Breast epithelium (tissue), 4 donors: ENCODE measurements around the gene MYDGF. TPM values are rescaled to one million over a fixed set of nuclear protein-coding genes. Genes with fewer than 3 reads are reported as not detected.

Source experiments
- DNase-seq, 2 donors: peaks; one replicate each; pipeline ENCODE4 v3.0.0-alpha.2; 2019; ENCODE audit warnings: low spot score in 2 of 2
- H3K27ac ChIP-seq, 2 donors: fragments of 200-600 bp; sonication (generic) in 1 of 2; one replicate each; pipeline ENCODE4 v1.5.1; 2016 to 2019; ENCODE audit warnings: mild to moderate bottlenecking in 1 of 2
- H3K27me3 ChIP-seq, 2 donors: fragments of 200-600 bp; sonication (generic) in 1 of 2; one replicate each; pipeline versions ENCODE4 v1.5.1 to v1.6.0; 2017 to 2019; ENCODE audit warnings: control low read depth in 1 of 2, mild to moderate bottlenecking in 1 of 2
- H3K36me3 ChIP-seq: fragments of 200-600 bp; one replicate; pipeline ENCODE4 v1.5.1; 2019
- H3K4me1 ChIP-seq, 2 donors: fragments of 200-600 bp; sonication (generic); one replicate each; pipeline ENCODE4 v1.5.1; 2016 to 2019; ENCODE audit warnings: control low read depth in 1 of 2
- H3K4me3 ChIP-seq, 3 donors: fragments of 200-600 bp; sonication (generic); 1 replicate in 2 of 3; 2 replicates in 1 of 3; pipeline ENCODE4 v1.5.1; 2016 to 2019; ENCODE audit warnings: mild to moderate bottlenecking in 3 of 3, moderate library complexity in 2 of 3
- H3K9me3 ChIP-seq, 2 donors: fragments of 200-600 bp; sonication (generic) in 1 of 2; one replicate each; pipeline ENCODE4 v1.5.1; 2016 to 2019; ENCODE audit warnings: control low read depth in 1 of 2
- POLR2A ChIP-seq: fragments of 450-650 bp; IDR thresholded peaks from one replicate; pipeline ENCODE4 v1.6.1; 2016; ENCODE audit warnings: antibody characterized with exemption, mild to moderate bottlenecking, moderate library complexity
- POLR2AphosphoS5 ChIP-seq, 3 donors: sonication (generic); formaldehyde crosslinking; IDR thresholded peaks; one replicate each; pipeline ENCODE4 v1.6.1; 2017; ENCODE audit warnings: antibody characterized with exemption in 3 of 3
- intact Hi-C: fragments of 100-400 bp; cut with DNase I; formaldehyde crosslinking; loops from one replicate; pipeline ENCODE4 v1.15.1; 2023; ENCODE audit warnings: low total_unique reads
- total RNA-seq, 3 donors: library from RNA; depleted of rRNA; stranded (reverse); fragments of >200 nt; gene quantifications; one replicate each; pipeline ENCODE4 v1.1.0, GENCODE V29; 2016
- TF ChIP-seq, protein P1 (sequence below), 3 donors: fragments of 450-650 bp; IDR thresholded peaks; one replicate each; pipeline ENCODE4 v1.5.1; 2016 to 2017; ENCODE audit warnings: antibody characterized with exemption in 3 of 3, mild to moderate bottlenecking in 3 of 3, moderate library complexity in 3 of 3

MYDGF gene
- total RNA-seq, 3 donors from 2014 or later, result 36.3 to 55.1 (median 42.1) TPM

DNA sequence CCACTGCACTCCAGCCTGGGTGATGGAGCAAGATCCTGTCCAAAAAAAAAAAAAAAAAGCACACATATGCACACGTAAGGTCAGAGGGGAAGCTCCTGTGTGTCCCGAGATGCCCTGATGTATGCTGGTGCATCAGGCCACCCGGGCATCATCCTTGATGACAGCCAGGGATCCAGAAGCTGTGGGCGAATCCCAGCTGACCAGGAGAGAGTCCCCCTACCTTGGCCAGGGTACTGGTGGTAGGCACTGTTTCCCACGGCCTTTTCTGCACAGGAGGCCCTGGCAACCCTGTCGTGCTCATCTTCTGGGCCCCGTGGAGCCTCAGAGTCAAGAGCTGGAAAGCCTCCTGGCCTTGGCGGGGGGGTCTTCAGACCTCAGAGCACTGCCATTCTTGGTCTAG lies 14.0 kb downstream of the MYDGF start:
- H3K36me3 ChIP-seq, result peaks cover 21% of the 10 kb centered on the region
- H3K27ac ChIP-seq, result no peak overlapping the region
- peaks cover 10 to 12% of the 10 kb centered on the region in 2 donors for H3K9me3 ChIP-seq
- intact Hi-C loops, result loop anchor here (10.0 kb wide), 1 partner anchor 271 kb away; no protein-coding TSS in a partner anchor
- DNase-seq, result no peak
- H3K4me1 ChIP-seq, result no peaks in the 10 kb centered on the region
- no peak overlapping the region for H3K4me3 ChIP-seq
- TF ChIP-seq POLR2A, result no peak
- H3K27me3 ChIP-seq, result no peaks in the 10 kb centered on the region

DNA sequence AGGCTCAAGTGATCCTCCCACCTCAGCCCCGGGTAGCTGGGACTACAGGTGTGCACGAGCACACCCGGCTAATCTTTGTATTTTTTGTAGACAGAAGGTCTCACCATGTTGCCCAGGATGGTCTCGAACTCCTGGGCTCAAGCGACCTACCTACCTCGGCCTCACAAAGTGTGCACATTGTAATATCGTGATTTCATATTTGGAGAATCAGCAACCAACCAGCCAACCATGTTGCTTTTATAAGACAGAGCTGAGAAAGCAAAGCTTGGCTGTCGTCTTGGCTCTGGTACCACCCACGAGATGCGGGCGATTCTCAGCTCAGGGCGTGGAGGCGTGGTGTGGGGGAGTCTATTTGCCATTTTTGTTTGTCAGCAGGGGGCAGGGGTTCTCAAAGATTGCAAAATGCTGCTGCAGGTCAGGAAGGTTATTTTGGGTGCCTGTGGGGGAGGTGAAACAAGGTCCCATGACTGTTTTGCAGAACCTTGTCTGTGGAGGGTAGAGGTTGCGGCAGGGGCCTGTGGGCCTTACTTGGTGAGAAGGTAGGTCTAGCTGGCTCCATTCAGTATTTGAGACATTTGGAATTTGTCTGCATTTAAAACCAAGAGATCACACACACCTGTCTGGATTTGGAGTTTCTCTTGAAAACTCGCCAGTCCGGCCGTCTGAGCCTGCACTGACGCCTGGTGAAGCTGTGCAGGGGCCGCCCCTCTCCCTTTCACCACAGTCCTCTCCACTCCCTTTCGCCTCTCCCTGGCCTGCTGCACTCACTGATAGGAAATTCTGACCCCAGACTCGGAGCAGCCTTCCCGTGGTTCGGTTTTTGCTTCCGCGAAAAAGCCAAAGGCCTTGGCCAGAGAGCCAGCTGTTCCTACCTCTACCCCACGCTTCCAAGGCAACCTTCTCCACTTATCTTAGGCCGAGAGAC lies 15.4 kb downstream of the MYDGF start:
- peaks cover 10 to 12% of the 10 kb centered on the region in 2 donors for H3K9me3 ChIP-seq
- no peak overlapping the region for H3K27ac ChIP-seq
- intact Hi-C loops, result loop anchor here (10.0 kb wide), 1 partner anchor 270 kb away; no protein-coding TSS in a partner anchor
- H3K27me3 ChIP-seq, result no peaks in the 10 kb centered on the region
- TF ChIP-seq, protein P1, sequence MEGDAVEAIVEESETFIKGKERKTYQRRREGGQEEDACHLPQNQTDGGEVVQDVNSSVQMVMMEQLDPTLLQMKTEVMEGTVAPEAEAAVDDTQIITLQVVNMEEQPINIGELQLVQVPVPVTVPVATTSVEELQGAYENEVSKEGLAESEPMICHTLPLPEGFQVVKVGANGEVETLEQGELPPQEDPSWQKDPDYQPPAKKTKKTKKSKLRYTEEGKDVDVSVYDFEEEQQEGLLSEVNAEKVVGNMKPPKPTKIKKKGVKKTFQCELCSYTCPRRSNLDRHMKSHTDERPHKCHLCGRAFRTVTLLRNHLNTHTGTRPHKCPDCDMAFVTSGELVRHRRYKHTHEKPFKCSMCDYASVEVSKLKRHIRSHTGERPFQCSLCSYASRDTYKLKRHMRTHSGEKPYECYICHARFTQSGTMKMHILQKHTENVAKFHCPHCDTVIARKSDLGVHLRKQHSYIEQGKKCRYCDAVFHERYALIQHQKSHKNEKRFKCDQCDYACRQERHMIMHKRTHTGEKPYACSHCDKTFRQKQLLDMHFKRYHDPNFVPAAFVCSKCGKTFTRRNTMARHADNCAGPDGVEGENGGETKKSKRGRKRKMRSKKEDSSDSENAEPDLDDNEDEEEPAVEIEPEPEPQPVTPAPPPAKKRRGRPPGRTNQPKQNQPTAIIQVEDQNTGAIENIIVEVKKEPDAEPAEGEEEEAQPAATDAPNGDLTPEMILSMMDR (IDR thresholded peaks at IDR 0.05), result no peak
- TF ChIP-seq POLR2A, result no peak
- TF ChIP-seq POLR2AphosphoS5 (IDR thresholded peaks at IDR 0.05), result no peak
- DNase-seq, result no peak
- H3K36me3 ChIP-seq, result peaks cover 14% of the 10 kb centered on the region
- no peaks in the 10 kb centered on the region for H3K4me1 ChIP-seq
- no peak overlapping the region for H3K4me3 ChIP-seq

DNA sequence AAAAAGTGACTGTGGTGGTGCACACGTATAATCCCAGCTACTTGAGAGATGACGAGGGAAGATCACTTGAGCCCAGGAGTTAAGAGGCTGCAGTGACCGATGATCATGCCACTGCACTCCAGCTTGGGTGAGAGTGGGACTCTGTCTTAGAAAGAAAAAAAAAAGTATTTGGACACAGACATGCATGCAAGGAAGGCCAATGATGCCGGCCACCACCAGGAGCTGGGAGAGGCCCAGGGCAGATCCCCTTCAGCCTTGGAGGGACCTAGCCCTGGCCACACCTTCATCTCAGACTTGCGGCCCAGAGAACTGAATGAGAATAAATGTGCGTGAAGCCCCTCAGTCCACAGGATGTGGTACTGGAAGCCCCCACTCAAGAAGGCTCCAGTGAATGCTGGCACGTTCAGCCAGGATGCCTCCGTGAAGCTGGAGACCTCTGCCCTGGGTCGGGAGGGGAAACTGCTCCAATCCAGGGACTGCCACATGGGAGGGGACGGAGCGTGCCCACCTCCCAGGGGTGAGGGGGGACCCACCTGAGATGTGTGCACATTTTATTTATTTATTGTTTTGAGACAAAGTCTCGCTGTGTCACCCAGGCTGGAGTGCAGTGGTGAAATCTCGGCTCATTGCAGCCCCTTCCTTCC lies 16.2 kb downstream of the MYDGF start:
- H3K36me3 ChIP-seq, result peaks cover 11% of the 10 kb centered on the region
- DNase-seq, result no peak
- H3K4me1 ChIP-seq, result no peaks in the 10 kb centered on the region
- no peaks in the 10 kb centered on the region for H3K27me3 ChIP-seq
- H3K9me3 ChIP-seq, result peaks cover 10% of the 10 kb centered on the region in 2 donors
- H3K27ac ChIP-seq, result no peak overlapping the region
- intact Hi-C loops, result loop anchor here (10.0 kb wide), 1 partner anchor 269 kb away; no protein-coding TSS in a partner anchor
- H3K4me3 ChIP-seq, result no peak overlapping the region
- TF ChIP-seq POLR2AphosphoS5 (IDR thresholded peaks at IDR 0.05) (no peak), POLR2A (no peak)
- TF ChIP-seq, protein P1 (IDR thresholded peaks at IDR 0.05), result no peak

DNA sequence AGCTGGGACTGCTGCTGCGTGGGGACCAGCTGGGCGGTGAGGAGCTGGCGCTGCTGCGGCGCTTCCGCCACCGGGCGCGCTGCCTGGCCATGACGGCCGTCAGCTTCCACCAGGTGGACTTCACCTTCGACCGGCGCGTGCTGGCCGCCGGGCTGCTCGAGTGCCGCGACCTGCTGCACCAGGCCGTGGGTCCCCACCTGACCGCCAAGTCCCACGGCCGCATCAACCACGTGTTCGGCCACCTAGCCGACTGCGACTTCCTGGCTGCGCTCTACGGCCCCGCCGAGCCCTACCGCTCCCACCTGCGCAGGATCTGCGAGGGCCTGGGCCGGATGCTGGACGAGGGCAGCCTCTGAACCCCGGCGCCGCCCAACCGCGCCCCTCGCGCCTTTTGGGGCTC lies 18.1 kb downstream of the MYDGF start:
- no peak overlapping the region for H3K27ac ChIP-seq
- TF ChIP-seq POLR2AphosphoS5 (IDR thresholded peaks at IDR 0.05) (no peak), POLR2A (no peak)
- TF ChIP-seq, protein P1 (IDR thresholded peaks at IDR 0.05), result no peak
- H3K4me1 ChIP-seq, result no peaks in the 10 kb centered on the region
- no peaks in the 10 kb centered on the region for H3K27me3 ChIP-seq
- intact Hi-C loops, result loop anchor here (10.0 kb wide), 1 partner anchor 267 kb away; no protein-coding TSS in a partner anchor
- H3K4me3 ChIP-seq, result no peak overlapping the region
- no peaks in the 10 kb centered on the region for H3K36me3 ChIP-seq
- no peaks in the 10 kb centered on the region for H3K9me3 ChIP-seq
- no peak for DNase-seq

DNA sequence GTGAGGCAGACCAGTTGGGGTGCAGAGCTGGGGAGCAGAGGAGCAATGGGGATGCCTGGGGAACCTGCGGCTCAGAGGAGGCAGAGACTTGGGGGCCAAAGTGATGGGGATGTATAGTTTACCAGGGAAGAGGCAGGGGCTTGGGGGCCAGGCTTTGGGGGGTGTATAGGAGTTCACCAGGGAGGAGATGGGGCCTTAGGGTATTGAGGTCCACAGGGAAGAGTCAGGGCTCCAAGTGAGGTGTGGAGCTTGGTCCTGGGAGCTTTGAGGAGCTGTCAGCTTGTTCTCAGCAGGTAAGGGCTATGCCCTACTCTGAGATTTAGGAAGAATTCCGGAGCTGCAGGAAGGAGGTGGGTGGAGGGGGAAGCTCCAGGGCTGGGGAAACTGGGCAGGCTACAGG lies 20.0 kb downstream of the MYDGF start:
- Histone ChIP-seq H3K36me3 (no peaks in the 10 kb centered on the region), H3K4me3 (no peak overlapping the region), H3K27me3 (no peaks in the 10 kb centered on the region), H3K27ac (no peak overlapping the region), H3K9me3 (no peaks in the 10 kb centered on the region), H3K4me1 (no peaks in the 10 kb centered on the region)
- intact Hi-C loops, result loop anchor here (10.0 kb wide), 1 partner anchor 265 kb away; no protein-coding TSS in a partner anchor
- TF ChIP-seq, protein P1 (IDR thresholded peaks at IDR 0.05), result no peak
- TF ChIP-seq POLR2A (no peak), POLR2AphosphoS5 (IDR thresholded peaks at IDR 0.05) (no peak)
- no peak for DNase-seq
